NCI-H510A treated with DMSO at 0.1 percent for 48 hours (cell line): ENCODE data around the gene PAQR6.

Experiments used
- DNase-seq: peaks from one replicate; lab custom pipeline; 2025; lab: John Stamatoyannopoulos, UW

Gene PAQR6

GRCh38 chr1:156247460-156248322 lies at the start of gene PAQR6:
TSS of gene PAQR6 (minus strand) at chr1:156248056. CDS start at chr1:156246731, 1,325 bp downstream.
- no peak for DNase-seq

DNA sequence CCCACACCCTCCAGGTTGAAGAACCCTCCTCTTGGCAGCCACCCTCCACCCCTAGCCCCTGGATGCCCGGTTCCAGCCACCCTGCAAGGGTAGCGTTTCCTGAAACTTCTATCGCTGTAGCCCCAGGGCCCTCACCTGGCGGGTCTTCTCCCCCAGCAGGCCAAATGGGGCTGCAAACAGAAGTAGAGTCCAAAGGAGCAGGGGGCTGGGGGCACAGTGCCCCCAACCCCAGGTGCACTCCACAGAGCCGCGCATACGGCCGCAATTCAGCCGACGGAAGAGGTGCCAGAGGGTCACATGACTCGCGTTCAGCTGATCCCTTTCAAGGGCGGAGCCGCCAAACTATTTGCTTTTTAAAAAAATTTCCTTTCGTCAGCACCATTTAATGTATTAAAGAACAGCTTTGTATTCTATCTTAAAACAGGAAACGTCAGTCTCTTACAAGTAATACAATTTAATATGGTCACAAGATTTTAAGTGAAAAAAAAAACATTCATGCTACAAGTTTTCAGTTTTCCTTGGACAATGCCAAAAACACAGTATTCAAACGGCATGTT lies 47.6 kb upstream of the PAQR6 start, which contains the start of gene GLMP:
TSS of gene GLMP (minus strand) at position 289 of the 557 bp plus-strand sequence. CDS start at position 255, 34 bp downstream.
- peak; percentile 65 for DNase-seq

- no peak for DNase-seq
These were observed 46.0 kb upstream of the PAQR6 start for GRCh38 chr1:156293895-156294294.

DNA sequence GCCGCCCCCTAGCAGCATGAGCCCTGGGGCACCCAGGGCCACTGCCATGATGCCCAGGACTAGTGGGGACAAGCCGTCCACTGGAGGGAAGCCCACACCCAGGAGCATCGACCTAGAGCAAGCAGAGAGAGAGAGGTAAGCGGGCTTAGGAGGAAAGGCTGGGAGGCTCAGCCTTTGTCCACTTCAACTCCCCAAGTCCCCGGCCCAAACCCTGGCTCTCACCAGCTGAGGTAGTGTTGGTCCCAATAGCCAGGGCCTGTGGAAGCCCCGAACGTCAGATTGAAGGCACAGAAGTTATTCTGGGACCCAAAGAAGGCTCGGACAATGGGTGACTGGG lies 45.2 kb upstream of the PAQR6 start:
- no peak for DNase-seq

DNA sequence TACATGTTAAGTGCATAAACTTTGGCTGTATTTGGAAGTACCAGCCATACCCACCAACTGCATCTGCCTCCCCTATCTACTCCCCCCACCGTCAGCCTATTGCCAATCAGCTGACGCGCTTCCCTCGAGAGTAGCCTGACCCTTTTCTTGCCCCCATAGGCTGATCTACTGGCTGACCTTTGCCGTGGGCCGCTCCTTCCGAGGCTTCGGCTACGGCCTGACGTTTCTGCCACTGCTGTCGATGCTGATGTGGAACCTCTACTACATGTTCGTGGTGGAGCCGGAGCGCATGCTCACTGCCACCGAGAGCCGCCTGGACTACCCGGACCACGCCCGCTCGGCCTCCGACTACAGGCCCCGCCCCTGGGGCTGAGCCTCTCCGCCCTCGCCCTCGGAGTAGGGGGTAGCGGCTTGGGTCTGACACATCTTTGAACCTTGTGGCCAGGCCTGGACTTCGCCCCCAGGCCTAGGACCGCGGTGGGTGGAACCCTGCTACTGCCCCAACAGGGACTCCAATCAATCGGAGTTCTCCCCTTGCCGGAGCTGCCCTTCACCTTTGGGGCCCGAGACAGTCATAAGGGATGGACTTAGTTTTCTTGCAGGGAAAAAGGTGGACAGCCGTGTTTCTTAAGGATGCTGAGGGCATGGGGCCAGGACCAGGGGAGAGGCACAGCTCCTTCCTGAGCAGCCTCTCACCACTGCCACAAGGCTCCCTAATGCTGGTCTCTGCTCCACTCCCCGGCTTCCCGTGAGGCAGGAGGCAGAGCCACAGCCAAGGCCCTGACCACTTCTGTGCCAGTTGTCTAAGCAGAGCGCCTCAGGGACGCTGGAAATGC lies 43.6 kb upstream of the PAQR6 start:
- DNase-seq: peak; percentile 77

DNA sequence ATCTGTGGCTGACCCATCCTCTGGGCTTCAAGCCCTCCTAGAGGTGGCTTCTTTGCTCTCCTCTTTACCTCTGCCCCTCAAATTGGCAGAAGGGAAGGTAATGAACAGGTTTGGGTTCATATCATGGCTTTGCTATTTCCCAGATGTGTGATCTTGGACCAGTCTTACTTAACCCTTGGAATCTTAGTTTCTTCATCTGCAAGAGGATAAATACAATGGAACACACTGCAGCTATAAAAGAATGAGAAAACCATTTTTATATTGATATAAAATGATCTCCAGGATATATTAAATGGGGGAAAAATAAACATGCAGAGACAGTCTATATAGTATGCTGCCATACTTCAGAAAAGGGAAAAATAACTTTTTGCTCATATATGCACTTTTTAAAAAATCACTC lies 42.0 kb upstream of the PAQR6 start:
- no peak for DNase-seq

DNA sequence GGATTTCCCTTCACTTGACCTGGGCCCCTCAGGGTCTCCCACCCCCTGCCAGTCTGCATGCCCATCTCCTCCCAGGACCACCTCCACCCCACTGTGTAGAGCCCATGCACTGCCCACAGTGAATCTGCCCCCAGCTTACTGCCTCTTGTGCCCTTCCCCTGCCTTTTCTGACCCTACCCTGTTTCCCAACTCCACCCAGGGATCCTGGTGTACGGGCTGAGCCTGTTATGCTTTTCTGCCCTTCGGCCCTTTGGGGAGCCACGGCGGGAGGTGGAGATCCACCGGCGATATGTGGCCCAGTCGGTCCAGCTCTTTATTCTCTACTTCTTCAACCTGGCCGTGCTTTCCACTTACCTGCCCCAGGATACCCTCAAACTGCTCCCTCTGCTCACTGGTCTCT lies 38.2 kb upstream of the PAQR6 start:
- no peak for DNase-seq

DNA sequence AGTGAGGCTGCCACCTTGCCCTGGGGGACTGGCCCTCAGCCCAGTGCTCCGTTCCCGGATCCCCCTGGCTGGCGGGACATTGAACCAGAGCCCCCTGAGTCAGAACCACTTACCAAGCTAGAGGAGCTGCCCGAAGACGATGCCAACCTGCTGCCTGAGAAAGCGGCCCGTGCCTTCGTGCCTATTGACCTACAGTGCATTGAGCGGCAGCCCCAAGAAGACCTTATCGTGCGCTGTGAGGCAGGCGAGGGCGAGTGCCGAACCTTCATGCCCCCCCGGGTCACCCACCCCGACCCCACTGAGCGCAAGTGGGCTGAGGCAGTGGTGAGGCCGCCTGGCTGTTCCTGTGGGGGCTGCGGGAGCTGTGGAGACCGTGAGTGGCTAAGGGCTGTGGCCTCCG lies 37.6 kb upstream of the PAQR6 start:
- no peak for DNase-seq

- no peak for DNase-seq
These were observed 36.9 kb upstream of the PAQR6 start for GRCh38 chr1:156284757-156285156.

- peak; percentile 83 for DNase-seq
These were observed 36.3 kb upstream of the PAQR6 start, which contains the start of gene TMEM79 for GRCh38 chr1:156284112-156284511. TSS of gene TMEM79 (plus strand) at chr1:156284325. CDS start at chr1:156285227, 902 bp downstream.

GRCh38 chr1:156283521-156283920 lies 35.7 kb upstream of the PAQR6 start:
- DNase-seq: peak; percentile 46

GRCh38 chr1:156282479-156283222 lies 34.8 kb upstream of the PAQR6 start, which contains the start of gene SMG5:
TSS of gene SMG5 (minus strand) at chr1:156282825. CDS start at chr1:156282680, 145 bp downstream.
- DNase-seq: peak; percentile 99

DNA sequence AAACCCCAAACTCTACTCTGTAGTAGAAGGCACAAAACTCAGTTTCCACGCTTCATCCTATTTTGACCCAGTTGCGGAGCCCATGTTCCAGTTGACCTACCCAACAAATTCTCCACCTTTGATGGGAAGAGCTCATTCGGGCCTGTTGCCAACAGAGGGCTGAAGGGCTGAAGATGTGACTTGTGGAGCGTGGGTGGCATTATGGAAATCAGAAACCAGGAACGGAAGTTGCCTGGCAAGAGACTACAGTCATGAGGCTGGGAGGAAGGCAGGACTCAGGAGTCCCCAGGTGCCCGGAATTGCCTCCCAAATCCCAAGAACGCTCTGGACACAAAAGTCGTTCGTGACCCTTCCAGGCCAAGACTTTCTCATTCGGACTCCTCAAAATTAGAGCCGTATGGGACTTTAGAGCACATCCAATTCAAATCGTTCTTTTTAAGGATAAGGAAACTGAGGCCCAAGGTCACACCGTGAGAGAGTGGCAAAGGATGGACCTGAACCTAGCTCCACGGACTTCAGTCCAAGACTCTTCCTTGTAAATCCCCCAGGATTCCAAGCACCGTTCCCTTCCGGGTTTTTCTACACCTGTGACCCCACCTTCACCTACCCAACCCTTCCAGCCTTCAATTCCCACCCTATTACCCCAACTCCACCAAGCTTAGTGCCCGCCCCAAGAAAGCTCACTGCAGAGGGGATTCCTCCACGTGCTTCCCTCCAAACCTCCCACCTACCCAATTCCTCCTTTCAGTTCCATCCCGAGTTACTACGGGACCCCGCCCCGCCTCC lies 34.0 kb upstream of the PAQR6 start:
- DNase-seq: peak; percentile 70

GRCh38 chr1:156281281-156281680 lies 33.4 kb upstream of the PAQR6 start:
- no peak for DNase-seq

GRCh38 chr1:156279837-156280236 lies 32.0 kb upstream of the PAQR6 start:
- DNase-seq: no peak

GRCh38 chr1:156276966-156277381 lies 29.1 kb upstream of the PAQR6 start:
- no peak for DNase-seq

GRCh38 chr1:156276532-156276931 lies 28.7 kb upstream of the PAQR6 start:
- no peak for DNase-seq

GRCh38 chr1:156270314-156270713 lies 22.5 kb upstream of the PAQR6 start:
- DNase-seq: no peak

- no peak for DNase-seq
These were observed 20.5 kb upstream of the PAQR6 start for GRCh38 chr1:156268336-156268735.

- DNase-seq: no peak
These were observed 18.2 kb upstream of the PAQR6 start for GRCh38 chr1:156266051-156266450.

DNA sequence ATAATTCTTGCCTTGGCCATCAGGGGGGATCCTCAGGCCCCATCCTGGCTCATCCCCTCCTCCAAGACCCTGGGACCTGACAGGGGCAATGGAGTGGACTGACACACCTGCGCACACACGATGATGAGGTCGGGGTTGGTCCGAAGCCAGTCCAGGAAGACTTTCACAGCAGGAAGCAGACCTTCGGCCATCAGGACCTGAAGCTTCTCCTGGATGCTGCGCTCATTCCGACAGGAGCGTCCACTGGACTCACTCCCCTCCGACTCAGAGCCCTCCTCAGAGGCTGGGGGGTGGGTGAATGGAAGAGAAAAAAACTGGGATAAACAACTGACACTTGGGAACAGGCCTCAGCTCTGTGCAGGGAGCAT lies 15.4 kb upstream of the PAQR6 start:
- no peak for DNase-seq
